SH-SY5Y (cell line): ENCODE results near the gene KLF11.

ENCODE experiments used
- GATA2 ChIP-seq: IDR thresholded peaks from 2 replicates; pipeline ENCODE4 v1.6.1; 2011; ENCODE audit warnings: mild to moderate bottlenecking, low read depth, low read length
- GATA3 ChIP-seq: IDR thresholded peaks from 2 replicates; pipeline ENCODE4 v1.6.1; 2011; ENCODE audit warnings: low read depth, mild to moderate bottlenecking, low read length, moderate library complexity

GRCh38 chr2:10053351-10053750, 10.0 kb downstream of the KLF11 start:
- no peak for TF ChIP-seq GATA2
- no peak for TF ChIP-seq GATA3
